Measurements from ENCODE around the gene SBK1.
"Not testable (repeated sequence)": the region's sequence is repeated elsewhere in the genome, so short reads cannot be mapped to it uniquely, and the experiment has no call there.

SBK1 gene

GRCh38 chr16:28310796-28311195 is 18.5 kb downstream of the SBK1 start:
- no peak for DNase-seq

DNA sequence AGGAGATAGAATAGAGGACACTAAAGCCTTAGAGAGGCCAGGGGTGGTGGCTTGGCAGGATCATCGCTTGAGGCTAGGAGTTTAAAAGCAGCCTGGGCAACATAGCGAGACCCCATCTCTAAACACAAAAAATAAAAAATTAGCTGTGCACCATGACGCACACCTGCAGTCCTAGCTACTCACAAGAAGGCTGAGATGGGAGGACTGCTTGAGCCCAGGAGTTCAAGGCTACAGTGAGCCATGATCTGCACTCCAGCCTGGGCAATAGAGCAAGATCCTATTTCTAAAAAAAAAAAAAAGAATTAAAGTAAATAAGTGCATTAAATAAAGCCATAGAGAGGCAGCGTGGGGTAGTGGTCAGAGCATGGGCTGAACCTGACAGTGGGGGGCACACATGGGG is 19.1 kb downstream of the SBK1 start:
- DNase-seq: no peak

DNA sequence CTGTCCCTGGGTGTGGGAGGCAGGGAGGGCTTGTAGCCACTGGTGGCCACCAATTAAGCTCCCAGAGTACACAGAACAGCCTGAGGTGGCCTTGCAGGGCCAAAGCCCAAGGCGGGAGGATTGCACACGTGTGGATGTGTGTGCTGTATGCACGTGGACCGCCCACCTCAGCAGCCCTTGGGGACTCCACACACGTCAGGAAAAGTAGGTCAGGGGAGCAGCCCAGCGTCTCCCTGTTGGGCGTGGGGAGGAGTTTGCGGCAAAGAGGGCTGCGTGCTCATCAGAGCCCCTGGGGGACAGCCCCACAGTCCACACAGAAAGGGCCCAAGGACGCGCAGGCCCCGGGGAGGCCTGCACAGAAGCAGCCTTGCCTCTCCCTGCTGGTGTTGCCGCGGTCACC is 19.6 kb downstream of the SBK1 start:
- no peak for DNase-seq

- no peak for DNase-seq
Observed at GRCh38 chr16:28312327-28312726, 20.0 kb downstream of the SBK1 start.

GRCh38 chr16:28313587-28313986 is 21.3 kb downstream of the SBK1 start:
- DNase-seq: no peak

- DNase-seq: no peak
Observed at GRCh38 chr16:28316054-28316453, 23.7 kb downstream of the SBK1 start.

DNA sequence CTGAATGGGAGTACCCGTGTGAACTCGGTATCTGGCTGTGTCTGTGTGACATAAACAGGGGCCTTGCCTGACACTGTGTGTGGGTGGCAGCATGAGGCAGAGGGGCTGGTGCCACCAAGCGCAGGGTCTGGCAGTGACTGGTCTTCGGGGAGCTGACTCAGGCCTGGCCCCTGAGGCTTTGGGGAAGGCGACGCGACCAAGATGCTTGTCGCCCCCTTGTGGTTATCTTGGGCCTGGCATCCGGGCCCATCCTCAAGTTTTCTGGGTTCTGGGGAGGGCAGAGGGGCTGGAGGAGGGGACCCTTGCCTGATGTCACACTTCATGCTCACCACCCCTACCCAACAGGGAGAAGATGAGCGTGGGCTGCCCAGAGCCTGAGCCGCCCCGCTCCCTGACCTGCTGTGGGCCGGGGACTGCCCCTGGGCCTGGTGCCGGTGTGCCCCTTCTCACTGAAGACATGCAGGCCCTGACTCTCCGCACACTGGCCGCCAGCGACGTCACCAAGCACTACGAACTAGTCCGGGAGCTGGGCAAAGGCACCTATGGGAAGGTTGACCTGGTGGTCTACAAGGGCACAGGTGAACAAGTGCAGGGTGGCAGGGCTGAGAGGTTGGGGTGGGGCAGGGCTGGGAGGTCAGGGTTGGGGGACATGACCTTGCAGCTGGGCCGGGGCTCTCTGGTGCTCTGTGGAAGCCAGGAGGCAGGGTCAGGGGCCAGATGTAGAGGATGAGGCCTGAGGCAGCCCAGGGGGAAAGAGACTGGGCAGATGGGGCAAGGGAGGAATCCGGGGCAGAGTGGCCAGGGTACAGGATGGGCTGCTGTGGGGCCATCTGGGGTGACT is 24.9 kb downstream of the SBK1 start:
- DNase-seq: peak; percentile 35 to 70 (median 62)

GRCh38 chr16:28318042-28318744 is 25.9 kb downstream of the SBK1 start:
- no peak for DNase-seq

- DNase-seq: no peak
Observed at GRCh38 chr16:28319476-28320022, 27.2 kb downstream of the SBK1 start.

DNA sequence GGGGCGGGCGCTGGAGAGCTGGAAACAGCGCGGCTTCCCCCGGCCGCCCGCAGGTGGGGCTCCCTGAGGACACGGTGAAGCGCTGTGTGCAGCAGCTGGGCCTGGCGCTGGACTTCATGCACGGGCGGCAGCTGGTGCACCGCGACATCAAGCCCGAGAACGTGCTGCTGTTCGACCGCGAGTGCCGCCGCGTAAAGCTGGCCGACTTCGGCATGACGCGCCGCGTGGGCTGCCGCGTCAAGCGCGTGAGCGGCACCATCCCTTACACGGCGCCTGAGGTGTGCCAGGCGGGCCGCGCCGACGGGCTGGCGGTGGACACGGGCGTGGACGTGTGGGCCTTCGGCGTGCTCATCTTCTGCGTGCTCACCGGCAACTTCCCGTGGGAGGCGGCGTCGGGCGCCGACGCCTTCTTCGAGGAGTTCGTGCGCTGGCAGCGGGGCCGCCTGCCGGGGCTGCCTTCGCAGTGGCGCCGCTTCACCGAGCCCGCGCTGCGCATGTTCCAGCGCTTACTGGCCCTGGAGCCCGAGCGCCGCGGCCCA is 27.8 kb downstream of the SBK1 start:
- DNase-seq: no peak

DNA sequence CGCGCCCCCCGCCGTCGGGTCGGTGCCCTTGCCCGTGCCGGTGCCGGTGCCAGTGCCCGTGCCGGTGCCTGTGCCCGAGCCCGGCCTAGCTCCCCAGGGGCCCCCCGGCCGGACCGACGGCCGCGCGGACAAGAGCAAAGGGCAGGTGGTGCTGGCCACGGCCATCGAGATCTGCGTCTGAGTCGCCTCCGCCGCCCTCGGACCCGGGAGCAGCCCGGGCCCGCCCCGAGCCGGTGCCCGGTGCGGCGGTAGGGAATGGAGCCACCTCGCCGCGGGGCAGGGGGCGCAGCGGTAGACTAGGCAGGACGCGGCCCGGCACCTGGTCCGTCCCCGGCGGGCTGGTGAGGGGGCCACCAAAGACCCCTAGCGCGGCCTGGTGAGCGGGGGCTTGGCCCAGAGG is 28.4 kb downstream of the SBK1 start:
- no peak for DNase-seq

GRCh38 chr16:28321700-28322411 is 29.5 kb downstream of the SBK1 start:
- peak in 2 of 4 experiments; percentile 13 to 21 for DNase-seq

DNA sequence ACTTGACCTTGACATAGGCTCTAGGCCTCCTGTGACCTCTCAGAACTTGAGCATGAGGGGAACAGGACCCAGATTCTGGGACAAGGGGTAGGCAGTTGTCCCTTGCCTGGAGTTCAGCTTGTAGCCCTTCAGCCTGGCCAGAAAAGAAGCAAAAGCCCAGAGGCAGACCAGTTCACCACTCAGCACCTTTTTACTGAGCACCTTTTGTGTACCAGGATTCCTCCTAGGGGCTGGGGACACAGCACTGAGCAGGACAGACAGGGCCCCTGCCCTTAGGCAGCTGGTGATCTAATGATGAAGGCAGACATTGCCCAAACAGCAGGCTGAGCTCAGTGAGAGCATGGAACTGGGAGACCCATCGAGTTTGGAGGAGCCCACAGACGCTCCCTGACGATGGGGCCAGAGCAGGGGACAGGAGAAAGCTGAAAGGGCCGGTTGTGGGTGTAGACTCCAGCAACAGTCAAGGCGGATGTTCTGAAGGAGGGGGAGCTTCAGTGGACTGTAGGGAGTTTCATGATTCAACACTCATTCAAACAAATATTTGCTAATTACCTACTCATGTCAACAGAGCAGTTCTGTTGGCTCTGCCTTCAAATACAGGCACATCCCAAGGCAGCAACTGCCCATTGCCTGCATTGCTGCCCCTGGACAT is 32.0 kb downstream of the SBK1 start:
- DNase-seq: no peak

GRCh38 chr16:28324887-28325279 is 32.6 kb downstream of the SBK1 start:
- no peak for DNase-seq

GRCh38 chr16:28326881-28327610 is 34.7 kb downstream of the SBK1 start:
- DNase-seq: peak; percentile 14 to 56 (median 30)

DNA sequence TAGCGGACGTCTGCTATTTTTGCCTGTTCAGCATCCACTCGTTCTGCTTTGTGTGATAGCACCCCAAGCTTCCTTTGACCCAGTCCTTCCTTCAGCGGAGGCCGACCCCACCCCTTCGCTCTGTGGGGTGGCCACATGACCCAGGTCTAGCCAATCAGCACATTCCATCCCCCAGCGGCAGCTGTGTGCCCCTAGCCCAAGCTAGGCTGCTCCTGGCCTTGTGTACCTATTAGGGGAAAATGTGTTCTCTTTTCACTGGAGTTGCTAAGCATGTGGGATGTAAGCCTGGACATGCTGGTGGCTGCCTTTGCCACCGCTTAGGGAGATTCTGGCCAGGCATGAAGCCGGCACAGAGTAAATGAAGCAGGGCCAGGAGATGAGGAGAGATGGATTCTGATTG is 37.9 kb downstream of the SBK1 start:
- DNase-seq: not testable (repeated sequence)

DNA sequence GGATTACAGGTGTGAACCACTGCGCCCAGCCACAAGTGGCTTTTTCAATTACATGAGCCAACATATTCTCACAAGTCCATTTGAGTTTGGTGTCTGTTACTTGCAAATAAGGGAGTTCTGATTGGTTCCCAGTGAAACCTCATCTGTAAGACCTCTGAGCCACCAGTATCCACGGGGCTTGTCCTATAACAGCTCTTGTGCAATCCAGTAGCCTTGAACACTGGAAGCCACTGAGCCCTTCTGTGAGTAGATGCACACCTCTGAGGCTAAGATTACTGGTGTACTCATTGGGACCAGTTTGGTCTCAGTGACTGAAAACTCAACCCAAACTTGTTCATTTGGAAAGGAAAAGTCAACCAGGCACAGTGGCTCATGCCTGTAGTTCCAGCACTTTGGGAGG is 38.7 kb downstream of the SBK1 start:
- not testable (repeated sequence) for DNase-seq

DNA sequence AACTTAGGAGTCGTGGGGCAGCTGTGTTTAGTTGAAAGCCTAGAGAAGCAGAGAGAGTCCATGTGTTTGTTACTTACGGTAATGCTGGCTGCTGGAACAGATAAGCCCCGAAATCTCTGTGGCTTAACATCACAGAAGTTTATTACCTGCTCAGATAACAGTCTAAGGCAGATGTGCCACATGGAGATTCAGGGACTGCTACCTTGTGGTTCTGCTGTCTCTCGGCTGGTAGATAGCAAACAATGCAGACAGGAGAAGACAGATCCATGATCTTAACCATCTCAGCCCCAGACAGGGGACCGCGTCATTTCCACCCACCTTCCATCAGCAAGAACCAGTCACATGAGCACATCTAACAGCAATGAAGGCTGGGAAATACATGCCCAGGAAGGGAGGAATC is 40.3 kb downstream of the SBK1 start:
- DNase-seq: not testable (repeated sequence)

DNA sequence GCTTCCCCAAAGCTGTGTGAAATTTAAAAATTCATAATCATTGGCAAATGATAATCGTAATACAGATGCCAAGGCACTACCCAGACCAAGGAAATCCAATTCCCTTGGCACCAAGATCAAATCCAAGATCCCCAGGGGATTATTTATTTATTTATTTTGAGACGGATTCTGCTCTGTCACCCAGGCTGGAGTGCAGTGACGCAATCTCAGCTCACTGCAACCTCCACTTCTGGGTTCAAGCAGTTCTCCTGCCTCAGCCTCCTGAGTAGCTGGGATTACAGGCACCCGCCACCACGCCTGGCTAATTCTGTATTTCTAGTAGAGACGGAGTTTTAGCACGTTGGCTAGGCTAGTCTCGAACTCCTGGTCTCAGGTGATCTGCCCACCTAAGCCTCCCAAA is 43.4 kb downstream of the SBK1 start:
- not testable (repeated sequence) for DNase-seq

DNA sequence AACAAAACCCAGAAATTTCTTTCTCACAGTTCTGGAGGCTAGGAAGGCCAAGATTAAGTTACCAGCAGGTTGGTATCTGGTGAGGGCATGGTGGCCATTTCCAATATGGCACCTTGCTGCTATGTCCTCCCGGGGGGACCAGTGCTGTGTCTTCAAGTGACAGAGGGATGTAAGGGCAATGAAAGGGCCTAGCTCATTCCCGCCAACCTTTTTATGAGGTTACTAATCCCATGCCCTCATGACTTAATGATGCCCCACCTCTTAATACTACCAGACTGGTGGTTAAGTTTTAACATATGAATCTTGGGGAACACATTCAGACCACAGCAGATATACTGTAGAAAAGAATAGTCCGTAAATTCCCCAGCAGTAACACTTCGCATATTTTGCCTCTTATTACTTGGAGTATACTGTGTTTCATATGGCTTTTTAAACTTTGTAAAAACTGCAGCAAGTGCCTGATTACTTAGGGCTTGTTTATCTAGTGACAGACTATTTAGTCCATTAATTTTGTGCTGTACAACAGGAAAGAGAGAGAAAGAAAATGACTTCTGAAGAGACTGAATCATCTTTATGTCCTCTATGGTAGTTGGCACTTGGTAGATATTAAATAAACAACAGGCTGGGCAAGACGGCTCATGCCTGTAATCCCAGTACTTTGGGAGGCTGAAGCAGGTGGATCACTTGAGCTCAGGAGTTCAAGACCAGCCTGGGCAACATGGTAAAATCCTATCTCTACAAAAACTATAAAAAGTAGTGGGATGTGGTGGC is 44.8 kb downstream of the SBK1 start:
- not testable (repeated sequence) for DNase-seq

DNA sequence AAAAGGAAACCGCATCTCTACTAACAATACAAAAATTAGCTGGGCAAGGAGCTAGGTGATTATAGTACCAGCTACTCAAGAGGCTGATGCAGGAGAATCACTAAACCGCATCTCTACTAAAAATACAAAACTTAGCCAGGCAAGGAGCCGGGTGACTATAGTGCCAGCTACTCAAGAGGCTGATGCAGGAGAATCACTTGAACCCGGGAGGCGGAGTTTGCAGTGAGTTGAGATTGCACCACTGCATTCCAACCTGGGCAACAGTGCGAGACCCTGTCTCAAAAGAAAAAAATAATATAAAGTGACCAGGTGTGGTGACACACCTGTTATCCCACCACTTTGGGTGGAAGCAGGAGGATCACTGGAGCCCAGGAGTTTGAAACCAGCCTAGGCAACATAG is 45.9 kb downstream of the SBK1 start:
- DNase-seq: not testable (repeated sequence)
